ENCODE measurements around the gene ZNF467. TPM values are rescaled to one million over a fixed set of nuclear protein-coding genes. Genes with fewer than 3 reads are reported as not detected.
A peak's percentile ranks its signal among the peaks of the same experiment; 100 is the strongest.

Gene ZNF467
- total RNA-seq, 2 donors from 2014 or later = 6.0 to 7.9 TPM

GRCh38 chr7:149772956-149773434 lies 393 bp downstream of the ZNF467 start:
- no peak for DNase-seq (ENCODE audit: low spot score)
- no peaks in the 10 kb centered on the region for H3K9me3 ChIP-seq
- H3K4me1 ChIP-seq (replicated peaks) = no peaks in the 10 kb centered on the region
- no peak for TF ChIP-seq CTCF (IDR thresholded peaks at IDR 0.05)
- TF ChIP-seq POLR2AphosphoS5 (IDR thresholded peaks at IDR 0.05) = no peak
- H3K27ac ChIP-seq = peak overlapping the region; percentile 63 to 65
- no peaks in the 10 kb centered on the region for H3K36me3 ChIP-seq
- intact Hi-C loops (cut with DNase I) = loop anchor here (5.0 kb wide), 1 partner anchor 64 kb away; the partner anchor contains the start of gene ZNF862
- H3K4me3 ChIP-seq = peak overlapping the region; percentile 54 to 61
- WGBS = 0% methylated on average over 30 of the region's 55 CpGs
- H3K27me3 ChIP-seq (replicated peaks; ENCODE audit: insufficient read depth) = no peaks in the 10 kb centered on the region

- WGBS = 3% methylated on average over 44 of the region's 47 CpGs
Measured at GRCh38 chr7:149772241-149772955, 990 bp downstream of the ZNF467 start.

GRCh38 chr7:149771720-149772240 lies 1.6 kb downstream of the ZNF467 start:
- intact Hi-C loops (cut with DNase I) = loop anchor here (5.0 kb wide), 1 partner anchor 66 kb away; the partner anchor contains the start of gene ZNF862
- Histone ChIP-seq H3K9me3 (no peaks in the 10 kb centered on the region), H3K27me3 (replicated peaks; ENCODE audit: insufficient read depth) (no peaks in the 10 kb centered on the region), H3K27ac (peak overlapping the region; percentile 60 to 63), H3K4me3 (peak overlapping the region; percentile 54 to 61), H3K4me1 (replicated peaks) (no peaks in the 10 kb centered on the region), H3K36me3 (no peaks in the 10 kb centered on the region)
- peak; percentile 58 for TF ChIP-seq POLR2A (IDR thresholded peaks at IDR 0.05)
- peak; percentile 6 for TF ChIP-seq POLR2AphosphoS5 (IDR thresholded peaks at IDR 0.05)
- TF ChIP-seq CTCF (IDR thresholded peaks at IDR 0.05) = no peak
- peak; percentile 87 for DNase-seq (ENCODE audit: low spot score)
- WGBS = 1% methylated on average over 24 of the region's 37 CpGs

More at GRCh38 chr7:149772241-149772955, 990 bp downstream of the ZNF467 start:
- intact Hi-C loops (cut with DNase I) = loop anchor here (5.0 kb wide), 1 partner anchor 65 kb away; the partner anchor contains the start of gene ZNF862
- Histone ChIP-seq H3K27ac (peak overlapping the region; percentile 63 to 65), H3K27me3 (replicated peaks; ENCODE audit: insufficient read depth) (no peaks in the 10 kb centered on the region), H3K4me1 (replicated peaks) (no peaks in the 10 kb centered on the region), H3K9me3 (no peaks in the 10 kb centered on the region), H3K36me3 (no peaks in the 10 kb centered on the region), H3K4me3 (peak overlapping the region; percentile 54 to 61)
- TF ChIP-seq POLR2AphosphoS5 (IDR thresholded peaks at IDR 0.05) (no peak), CTCF (IDR thresholded peaks at IDR 0.05) (no peak), POLR2A (IDR thresholded peaks at IDR 0.05) (no peak)
- DNase-seq (ENCODE audit: low spot score) = no peak

GRCh38 chr7:149770728-149771636 lies 2.4 kb downstream of the ZNF467 start:
- H3K4me3 ChIP-seq = peak overlapping the region; percentile 54 to 61
- TF ChIP-seq POLR2A (IDR thresholded peaks at IDR 0.05) = no peak
- no peak for TF ChIP-seq POLR2AphosphoS5 (IDR thresholded peaks at IDR 0.05)
- no peak for TF ChIP-seq CTCF (IDR thresholded peaks at IDR 0.05)
- intact Hi-C loops (cut with DNase I) = loop anchor here (5.0 kb wide), 1 partner anchor 66 kb away; the partner anchor contains the start of gene ZNF862
- WGBS = 36% methylated on average over 16 of the region's 16 CpGs
- DNase-seq (ENCODE audit: low spot score) = no peak
- no peaks in the 10 kb centered on the region for H3K36me3 ChIP-seq
- H3K4me1 ChIP-seq (replicated peaks) = no peaks in the 10 kb centered on the region
- peak overlapping the region in 1 of 2 donors; percentile 60 for H3K27ac ChIP-seq
- no peaks in the 10 kb centered on the region for H3K27me3 ChIP-seq (replicated peaks; ENCODE audit: insufficient read depth)
- H3K9me3 ChIP-seq = no peaks in the 10 kb centered on the region
